ENCODE measurements around the gene CSTF1. TPM values are rescaled to one million over a fixed set of nuclear protein-coding genes. Genes with fewer than 3 reads are reported as not detected.

Gene CSTF1
- total and polyA plus RNA-seq, 2 of the 4 experiments (the other 2 are of a cell fraction) = 48.8 to 105 TPM

DNA sequence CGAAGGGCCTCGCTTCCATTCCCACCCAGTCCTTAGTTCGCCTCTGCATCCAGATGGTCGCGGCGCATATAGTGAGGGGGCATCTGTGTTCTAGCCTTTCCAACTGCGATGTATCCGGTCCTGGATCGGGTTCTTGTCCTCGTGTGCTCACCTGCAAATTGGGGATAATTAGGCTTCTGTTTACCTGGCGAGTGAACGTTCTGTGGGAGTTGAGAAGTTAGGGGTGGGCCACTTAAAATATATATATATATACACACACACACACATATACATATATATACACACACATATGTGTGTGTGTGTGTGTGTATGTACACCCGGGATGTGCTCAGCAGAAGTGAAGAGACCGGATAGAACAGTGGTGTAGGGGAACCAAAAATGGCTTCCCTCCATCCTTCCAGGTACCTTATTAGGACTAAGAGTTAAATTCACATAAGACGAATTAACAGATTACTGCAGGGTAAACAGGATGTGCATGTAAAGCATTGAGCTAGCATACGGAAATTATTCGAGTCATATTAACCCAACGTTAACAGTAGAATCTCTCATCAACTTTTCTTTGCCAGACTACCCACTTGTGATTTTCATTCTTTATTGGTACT is 537 bp downstream of the CSTF1 start (continued):
- TF ChIP-seq POLR2A (IDR thresholded peaks at IDR 0.05; ENCODE audit: low read depth, low read length) = no peak; the same call in 1 of the 2 replicates

DNA sequence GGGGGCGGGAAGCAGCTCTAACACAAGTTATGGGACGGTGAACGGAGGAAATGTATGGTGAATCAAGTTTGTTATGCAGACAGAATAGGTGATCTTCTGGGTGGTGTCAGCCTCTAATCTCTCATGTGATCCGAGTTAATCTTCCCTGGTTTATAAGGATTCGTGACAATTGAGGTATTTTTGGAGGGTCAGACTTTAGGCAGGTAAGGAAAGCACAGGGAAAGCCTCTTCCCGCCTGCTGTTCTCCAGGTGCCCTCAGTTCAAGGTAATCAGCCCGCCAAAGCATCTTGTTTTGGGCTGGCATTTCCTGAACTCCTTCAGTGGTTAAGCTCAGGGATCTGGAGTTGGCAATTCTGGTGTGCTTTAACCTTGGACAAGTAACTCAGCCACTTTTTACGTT is 1.2 kb downstream of the CSTF1 start:
- CTCF ChIA-PET = no interaction called here
- Histone ChIP-seq H3K14ac (replicated peaks; ENCODE audit: low read depth, low read length) (peak overlapping the region; percentile 98), H3K36me3 (ENCODE audit: control insufficient read depth, insufficient read depth, low read length) (peaks cover 23% of the 10 kb centered on the region), H2BK20ac (ENCODE audit: low read depth, low read length) (no peak overlapping the region), H3K9ac (ENCODE audit: low read depth, low read length) (0 out of 2 replicates have a peak overlapping the region, but pooled peaks have one; percentile 92), H3K27ac (ENCODE audit: insufficient read depth, low read length) (peak overlapping the region; percentile 12; the same call in 1 of the 2 replicates), H4K5ac (ENCODE audit: low read depth, low read length) (0 out of 2 replicates have a peak overlapping the region, but pooled peaks have one; percentile 20), H2BK5ac (ENCODE audit: low read depth, low read length, poor library complexity, severe bottlenecking) (no peak overlapping the region), H3K4me3 (ENCODE audit: insufficient read depth, low read depth, low read length) (peak overlapping the region; percentile 67), H3K79me1 (ENCODE audit: low read depth in 1 of 2, low read length in 2 of 2) (peaks cover 43 to 66% of the 10 kb centered on the region in 2 experiments), H3K4ac (ENCODE audit: low read depth, low read length) (peak overlapping the region; percentile 94; the same call in 1 of the 2 replicates), H3K4me1 (ENCODE audit: control insufficient read depth, insufficient read depth, low read length) (peaks cover 2% of the 10 kb centered on the region; the same call in 1 of the 2 replicates), H3K27me3 (ENCODE audit: control insufficient read depth, insufficient read depth, low read length) (no peaks in the 10 kb centered on the region), H3K18ac (ENCODE audit: low read depth, low read length) (no peak overlapping the region), H2AK5ac (ENCODE audit: low read depth, low read length) (peak overlapping the region; percentile 18; the same call in 1 of the 2 replicates), H2BK15ac (ENCODE audit: low read depth, low read length) (no peak overlapping the region), H3K9me1 (ENCODE audit: insufficient read depth, low read length) (peaks cover 15% of the 10 kb centered on the region), H2BK120ac (ENCODE audit: low read depth, low read length) (no peak overlapping the region), H3K23ac (ENCODE audit: low read depth, low read length) (peak overlapping the region; percentile 78), H3K4me2 (ENCODE audit: low read depth, low read length) (peak overlapping the region; percentile 60), H3K9me3 (ENCODE audit: control insufficient read depth, insufficient read depth, low read length) (no peaks in the 10 kb centered on the region), H4K91ac (ENCODE audit: insufficient read depth, low read depth, low read length) (no peak overlapping the region), H2AK9ac (replicated peaks; ENCODE audit: low read depth, low read length, poor library complexity) (peak overlapping the region; percentile 69), H4K8ac (ENCODE audit: low read depth in 2 of 2, low read length in 2 of 2) (0 out of 4 replicates have a peak overlapping the region, but pooled peaks of 1 of the 2 experiments have one; percentile 57), H2AFZ (replicated peaks; ENCODE audit: low read length, poor library complexity) (no peak overlapping the region), H4K20me1 (ENCODE audit: insufficient read depth, low read length) (no peaks in the 10 kb centered on the region), H3K56ac (ENCODE audit: extremely low read depth, insufficient read depth, low read length) (no peak overlapping the region)
- WGBS, 2 experiments (ENCODE audit: extremely low coverage in 2 of 2, insufficient read length in 1 of 2) = 84% methylated on average over 3 of the region's 8 CpGs; no CpG with 5 or more reads in 1 of the 2 experiments
- POLR2A ChIA-PET (ENCODE audit: unreplicated experiment) = interaction anchor here (1.0 kb wide), 1 partner anchor 50 kb away, joined by 3 read pairs; no protein-coding TSS in a partner anchor
- dilution Hi-C loops (cut with HindIII; ENCODE audit: low sequenced_read_pairs, unreplicated experiment) (no loop called here), in situ Hi-C loops (cut with MboI; ENCODE audit: low sequenced_read_pairs) (loop anchor here (25.0 kb wide), 1 partner anchor 969 kb away; the partner anchor contains the start of gene RAE1), intact Hi-C loops (cut with micrococcal nuclease) (loop anchor here (2.0 kb wide), 1 partner anchor 75 kb away; the partner anchor contains the start of gene RTF2)
- DNase-seq = no peak
- no peak for ATAC-seq (ENCODE audit: low read depth)
- BruUV-seq (replicated peaks) = no TSS peak
- TF ChIP-seq MAZ (IDR thresholded peaks at IDR 0.05; ENCODE audit: borderline replicate concordance, low read depth, low read length) = no peak
- TF ChIP-seq RFX5 (IDR thresholded peaks at IDR 0.05; ENCODE audit: low read depth, low read length) = no peak
- TF ChIP-seq CHD1 (IDR thresholded peaks at IDR 0.05; ENCODE audit: low read depth, low read length) = no peak
- TF ChIP-seq MAFK (IDR thresholded peaks at IDR 0.05; ENCODE audit: low read depth, low read length) = no peak
- TF ChIP-seq, protein P1, sequence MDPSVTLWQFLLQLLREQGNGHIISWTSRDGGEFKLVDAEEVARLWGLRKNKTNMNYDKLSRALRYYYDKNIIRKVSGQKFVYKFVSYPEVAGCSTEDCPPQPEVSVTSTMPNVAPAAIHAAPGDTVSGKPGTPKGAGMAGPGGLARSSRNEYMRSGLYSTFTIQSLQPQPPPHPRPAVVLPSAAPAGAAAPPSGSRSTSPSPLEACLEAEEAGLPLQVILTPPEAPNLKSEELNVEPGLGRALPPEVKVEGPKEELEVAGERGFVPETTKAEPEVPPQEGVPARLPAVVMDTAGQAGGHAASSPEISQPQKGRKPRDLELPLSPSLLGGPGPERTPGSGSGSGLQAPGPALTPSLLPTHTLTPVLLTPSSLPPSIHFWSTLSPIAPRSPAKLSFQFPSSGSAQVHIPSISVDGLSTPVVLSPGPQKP (IDR thresholded peaks at IDR 0.05; ENCODE audit: borderline replicate concordance, low read depth, low read length) = no peak
- TF ChIP-seq NFE2L2 (IDR thresholded peaks at IDR 0.05; ENCODE audit: low read depth, low read length) = no peak
- no peak for TF ChIP-seq SMC3 (IDR thresholded peaks at IDR 0.05; ENCODE audit: low read depth, low read length)
- TF ChIP-seq CEBPB (IDR thresholded peaks at IDR 0.05; ENCODE audit: low read depth, low read length) = no peak
- no peak for TF ChIP-seq MXI1 (IDR thresholded peaks at IDR 0.05; ENCODE audit: borderline replicate concordance, low read depth, low read length)
- TF ChIP-seq, protein P2, sequence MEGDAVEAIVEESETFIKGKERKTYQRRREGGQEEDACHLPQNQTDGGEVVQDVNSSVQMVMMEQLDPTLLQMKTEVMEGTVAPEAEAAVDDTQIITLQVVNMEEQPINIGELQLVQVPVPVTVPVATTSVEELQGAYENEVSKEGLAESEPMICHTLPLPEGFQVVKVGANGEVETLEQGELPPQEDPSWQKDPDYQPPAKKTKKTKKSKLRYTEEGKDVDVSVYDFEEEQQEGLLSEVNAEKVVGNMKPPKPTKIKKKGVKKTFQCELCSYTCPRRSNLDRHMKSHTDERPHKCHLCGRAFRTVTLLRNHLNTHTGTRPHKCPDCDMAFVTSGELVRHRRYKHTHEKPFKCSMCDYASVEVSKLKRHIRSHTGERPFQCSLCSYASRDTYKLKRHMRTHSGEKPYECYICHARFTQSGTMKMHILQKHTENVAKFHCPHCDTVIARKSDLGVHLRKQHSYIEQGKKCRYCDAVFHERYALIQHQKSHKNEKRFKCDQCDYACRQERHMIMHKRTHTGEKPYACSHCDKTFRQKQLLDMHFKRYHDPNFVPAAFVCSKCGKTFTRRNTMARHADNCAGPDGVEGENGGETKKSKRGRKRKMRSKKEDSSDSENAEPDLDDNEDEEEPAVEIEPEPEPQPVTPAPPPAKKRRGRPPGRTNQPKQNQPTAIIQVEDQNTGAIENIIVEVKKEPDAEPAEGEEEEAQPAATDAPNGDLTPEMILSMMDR (conservative IDR thresholded peaks at IDR 0.05; ENCODE audit: low read depth, low read length) = no peak
- TF ChIP-seq RAD21 (IDR thresholded peaks at IDR 0.05; ENCODE audit: low read length) = no peak
- TF ChIP-seq BHLHE40 (IDR thresholded peaks at IDR 0.05; ENCODE audit: low read depth, low read length) = no peak
